GM21367 (cell line): Measurements from ENCODE around the gene FICD.
A peak's percentile ranks its signal among the peaks of the same experiment; 100 is the strongest.
"Not testable (repeated sequence)": the region's sequence is repeated elsewhere in the genome, so short reads cannot be mapped to it uniquely, and the experiment has no call there.

ENCODE experiments used
- ATAC-seq: cut with Tn5 transposase; IDR thresholded peaks from one replicate; pipeline ENCODE4 v1.9.1; 2021; ENCODE audit not compliant: unreplicated experiment

FICD gene

GRCh38 chr12:108531929-108532848 lies 17.1 kb downstream of the FICD start:
- ATAC-seq = no peak

DNA sequence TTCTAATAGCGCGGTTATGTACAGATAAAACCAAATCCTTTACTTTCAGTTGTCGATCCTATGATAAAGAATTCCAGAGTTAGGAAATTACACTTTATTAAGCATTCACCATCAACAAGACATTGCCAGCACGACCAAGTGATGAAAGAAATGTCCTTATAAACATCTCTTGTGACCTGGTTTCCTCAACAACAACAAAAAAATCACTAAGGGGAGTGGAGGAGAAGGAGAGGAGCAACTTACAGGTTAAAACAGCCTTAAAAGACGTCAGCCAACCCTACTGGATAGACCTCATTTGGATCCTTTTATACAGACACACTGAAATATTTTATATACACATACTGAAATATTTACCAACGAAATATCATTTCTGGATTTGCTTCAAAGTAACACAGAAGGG lies 23.1 kb downstream of the FICD start:
- no peak for ATAC-seq

DNA sequence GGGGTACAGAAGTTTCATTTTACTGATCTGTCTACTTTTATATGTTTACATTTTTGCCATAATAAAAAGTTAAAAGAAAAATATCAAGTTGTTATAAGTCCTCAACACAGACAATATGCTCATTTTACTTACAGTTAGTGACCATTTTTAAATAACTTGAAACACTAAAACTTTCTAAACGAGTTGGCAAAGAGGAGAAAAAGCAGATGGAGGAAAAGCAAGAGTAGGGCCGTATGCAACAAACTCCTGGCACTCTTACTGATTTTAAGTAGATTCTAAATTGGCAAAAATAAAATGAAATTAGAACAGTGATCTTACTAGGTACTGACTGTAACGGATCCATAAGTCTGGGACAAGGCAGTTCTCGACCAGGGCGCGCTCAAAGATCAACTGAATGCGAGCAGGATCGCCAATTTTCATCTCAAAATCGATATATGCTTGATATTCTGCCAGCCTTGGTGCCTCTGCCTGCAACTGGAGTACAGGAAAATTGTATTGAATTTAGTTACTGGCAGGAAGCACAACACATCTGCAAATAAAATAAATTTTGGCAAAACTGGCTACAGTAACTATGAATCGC lies 23.6 kb downstream of the FICD start:
- ATAC-seq = no peak

GRCh38 chr12:108542320-108542719 lies 27.2 kb downstream of the FICD start:
- ATAC-seq = no peak

DNA sequence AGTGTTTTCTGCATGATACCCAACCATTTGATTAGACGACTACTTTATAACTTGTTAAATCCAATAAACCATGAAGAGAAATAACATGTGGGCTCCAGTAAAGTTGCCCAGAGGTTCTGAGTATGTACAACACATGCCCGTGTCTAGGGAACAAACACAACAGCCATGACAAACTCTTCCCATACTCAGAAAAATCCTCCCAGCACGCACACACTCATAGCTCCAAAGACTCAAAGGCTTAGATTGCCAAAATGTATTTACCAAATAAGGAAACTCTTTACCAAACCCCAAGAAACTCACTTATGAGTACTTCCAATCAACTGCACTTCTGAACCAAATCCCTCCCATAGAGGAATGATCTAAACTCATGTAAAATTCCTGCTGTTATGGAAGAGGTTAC lies 28.6 kb downstream of the FICD start:
- no peak for ATAC-seq

DNA sequence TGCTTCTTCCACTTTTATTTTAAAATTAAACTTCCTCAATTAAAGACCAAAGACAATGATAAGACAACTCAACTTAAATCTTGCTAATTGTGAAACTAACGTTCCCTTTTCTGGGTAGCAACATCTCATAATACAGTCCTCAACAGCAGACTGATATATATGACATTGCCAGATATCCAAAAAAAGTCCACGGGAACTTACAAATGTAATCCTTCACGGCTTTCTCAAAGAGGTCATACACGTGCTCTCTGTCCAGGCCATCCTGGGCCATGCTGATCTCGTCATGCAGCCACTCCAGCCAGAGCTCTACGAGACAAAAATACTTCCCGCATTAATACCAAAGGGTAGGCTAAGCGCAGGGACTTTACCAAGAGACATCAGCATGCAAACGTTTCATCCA lies 32.6 kb downstream of the FICD start:
- ATAC-seq = no peak

GRCh38 chr12:108548954-108549521 lies 34.0 kb downstream of the FICD start:
- ATAC-seq = no peak

DNA sequence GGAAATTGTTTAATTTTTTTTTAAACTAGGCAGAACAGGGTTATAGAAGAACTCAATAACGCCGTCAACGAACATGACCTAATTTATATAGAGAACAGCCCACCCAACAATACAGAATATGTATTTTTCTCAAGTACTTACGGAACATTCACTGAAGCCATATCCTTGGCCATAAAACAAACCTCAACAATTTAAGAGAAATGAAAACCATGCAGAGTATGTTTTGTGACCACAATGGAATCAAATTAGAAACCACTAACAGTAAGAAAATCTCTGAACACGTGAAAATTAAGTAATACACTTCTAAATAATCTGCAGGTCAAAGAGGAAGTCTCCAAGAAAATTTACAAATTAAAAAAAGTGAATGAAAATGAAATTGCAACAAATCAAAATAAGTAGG lies 36.5 kb downstream of the FICD start:
- ATAC-seq = no peak

DNA sequence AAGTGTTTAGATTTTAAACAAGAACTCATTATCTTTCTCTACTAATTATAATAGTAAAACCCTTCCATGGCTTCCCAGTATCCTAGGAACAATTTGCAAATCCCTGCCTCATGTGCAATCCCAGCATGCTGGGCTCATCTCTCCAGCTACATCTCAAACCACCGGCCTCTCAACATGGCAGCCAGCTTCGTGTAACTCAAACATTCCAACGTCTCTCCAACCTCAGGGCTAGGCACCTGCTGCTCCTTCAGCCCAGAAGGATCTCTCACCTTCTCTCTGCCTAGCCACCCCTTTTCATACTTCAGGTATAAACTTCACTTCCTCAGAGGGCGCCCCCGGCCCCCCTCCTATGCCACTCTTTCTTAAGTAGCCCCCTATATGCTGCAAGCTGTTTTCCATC lies 38.7 kb downstream of the FICD start:
- ATAC-seq = no peak

DNA sequence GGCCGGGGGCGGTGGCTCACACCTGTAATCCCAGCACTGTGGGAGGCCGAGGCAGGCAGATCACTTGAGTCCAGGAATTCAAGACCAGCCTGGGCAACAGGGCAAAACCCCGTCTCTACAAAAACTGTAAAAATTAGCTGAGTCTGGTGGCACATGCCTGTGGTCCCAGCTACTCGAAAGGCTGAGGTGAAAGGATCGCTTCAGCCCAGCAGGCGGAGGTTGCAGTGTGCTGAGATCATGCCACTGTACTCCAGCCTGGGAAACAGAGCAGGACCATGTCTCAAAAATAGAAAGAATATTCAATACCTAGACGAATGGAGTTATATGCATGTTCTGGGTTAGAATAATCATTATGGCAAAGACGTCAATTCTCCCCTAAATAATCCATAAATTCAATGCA lies 40.3 kb downstream of the FICD start:
- not testable (repeated sequence) for ATAC-seq

- ATAC-seq = no peak
These were observed 44.1 kb downstream of the FICD start for GRCh38 chr12:108559007-108559655.

DNA sequence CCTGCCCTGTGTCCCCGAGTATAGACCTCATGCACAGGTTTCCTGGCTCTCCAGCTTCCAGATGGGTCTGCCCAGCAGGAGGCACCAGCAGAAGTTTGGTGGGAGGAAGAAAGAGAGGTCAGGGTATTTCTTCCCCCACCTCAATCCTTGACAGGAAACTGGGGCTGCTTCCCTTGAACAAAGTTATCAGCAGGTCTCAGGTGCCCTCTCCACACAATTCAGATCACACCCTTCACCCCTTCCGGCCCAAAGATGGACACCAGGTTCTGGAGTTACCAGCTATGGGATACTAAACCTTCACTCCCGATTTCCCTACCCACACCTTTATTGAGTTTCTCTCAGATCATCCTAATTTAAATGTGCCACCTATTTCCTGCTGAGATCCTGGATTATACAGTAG lies 44.7 kb downstream of the FICD start:
- ATAC-seq = no peak

GRCh38 chr12:108560321-108560721 lies 45.2 kb downstream of the FICD start:
- ATAC-seq = no peak

DNA sequence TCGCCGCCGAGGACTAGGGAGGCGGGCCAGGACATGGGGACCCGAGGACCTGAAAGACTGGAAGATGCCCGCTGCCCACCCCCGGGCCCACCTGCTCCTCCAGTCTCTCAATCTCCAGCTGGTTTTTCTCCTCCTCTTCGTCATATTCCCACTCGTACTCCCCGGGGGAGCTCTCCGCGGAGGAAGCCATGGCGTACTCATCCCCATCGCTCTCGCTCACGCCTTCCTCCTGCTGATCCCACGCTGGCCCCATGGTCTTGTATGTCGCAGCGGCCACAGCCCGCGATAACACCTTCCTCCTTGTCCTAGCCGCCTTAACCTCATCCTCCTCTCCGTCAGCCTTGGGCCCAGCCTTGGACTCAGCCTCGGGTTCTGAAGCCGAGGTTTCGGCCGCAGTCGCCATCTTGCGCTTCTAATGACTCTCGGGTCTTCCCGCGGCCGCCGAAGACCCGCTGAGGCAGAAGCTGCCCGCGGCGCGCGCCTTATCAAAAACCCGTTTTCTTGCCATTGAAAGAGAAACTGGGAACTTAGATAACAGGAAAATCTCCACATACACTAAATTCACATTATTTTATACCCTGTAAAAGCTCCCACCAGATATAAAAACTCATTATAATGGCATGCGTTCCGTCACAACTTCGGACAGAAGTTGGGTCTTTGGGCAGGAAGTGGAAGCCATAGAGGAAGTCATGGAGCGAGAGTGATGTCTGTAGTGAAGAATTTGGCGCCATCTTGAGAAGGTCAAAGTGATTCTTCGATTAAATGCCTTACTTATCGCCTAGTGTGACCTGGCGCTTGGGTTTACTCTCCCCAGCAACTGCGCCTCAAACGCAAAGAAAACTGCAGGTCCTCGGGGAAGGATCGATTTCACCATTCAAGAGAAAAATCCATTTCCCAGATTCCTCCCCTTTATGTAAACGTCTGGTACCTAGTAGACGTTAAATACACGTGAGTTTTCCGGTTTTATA lies 46.0 kb downstream of the FICD start, which contains the start of gene SART3:
Gene SART3, minus strand, starts transcription at position 422 of the 968 bp plus-strand sequence. Its CDS starts 19 bp downstream, at position 403.
- ATAC-seq = peak; percentile 35

GRCh38 chr12:108561852-108562347 lies 46.8 kb downstream of the FICD start:
- ATAC-seq = no peak

DNA sequence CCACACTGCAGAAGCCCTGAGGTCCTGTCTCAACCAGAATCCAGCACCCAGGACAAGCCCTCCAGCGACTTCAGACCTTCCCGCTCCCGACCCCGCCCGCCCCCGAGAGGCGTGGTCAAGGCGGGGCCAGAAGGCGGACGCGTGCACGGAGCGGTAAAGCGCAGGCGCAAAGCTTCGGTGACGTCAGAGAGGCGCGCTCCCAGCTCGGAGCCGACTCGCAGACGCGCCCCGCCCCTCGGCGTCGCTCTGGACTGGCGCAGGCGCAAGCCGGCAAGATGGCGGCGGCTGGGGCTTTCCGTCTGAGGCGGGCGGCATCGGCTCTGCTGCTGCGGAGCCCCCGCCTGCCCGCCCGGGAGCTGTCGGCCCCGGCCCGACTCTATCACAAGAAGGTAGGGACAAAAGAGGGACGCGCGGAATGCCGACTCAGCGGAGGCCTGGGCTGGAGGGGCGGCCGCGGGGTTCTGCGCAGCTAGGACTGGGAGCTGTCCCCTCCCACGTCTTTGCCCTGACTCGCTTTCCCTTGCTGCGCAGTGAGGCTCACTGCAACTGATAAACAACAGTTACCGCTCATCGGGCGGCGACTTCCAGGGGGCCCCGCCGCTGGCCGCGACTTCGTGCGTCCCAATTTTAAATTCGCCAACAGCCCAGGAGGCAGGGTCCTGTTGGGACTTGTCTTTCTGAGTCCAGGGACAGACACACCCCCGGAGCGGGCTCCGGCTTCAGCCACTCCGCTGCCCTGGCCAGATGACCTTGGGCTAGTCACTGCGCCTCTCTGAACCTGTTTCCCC lies 47.5 kb downstream of the FICD start, which contains the start of gene ISCU:
Gene ISCU, plus strand, starts transcription at position 249 of the 788 bp plus-strand sequence. Its CDS starts 27 bp downstream, at position 276.
- peak; percentile 41 for ATAC-seq

DNA sequence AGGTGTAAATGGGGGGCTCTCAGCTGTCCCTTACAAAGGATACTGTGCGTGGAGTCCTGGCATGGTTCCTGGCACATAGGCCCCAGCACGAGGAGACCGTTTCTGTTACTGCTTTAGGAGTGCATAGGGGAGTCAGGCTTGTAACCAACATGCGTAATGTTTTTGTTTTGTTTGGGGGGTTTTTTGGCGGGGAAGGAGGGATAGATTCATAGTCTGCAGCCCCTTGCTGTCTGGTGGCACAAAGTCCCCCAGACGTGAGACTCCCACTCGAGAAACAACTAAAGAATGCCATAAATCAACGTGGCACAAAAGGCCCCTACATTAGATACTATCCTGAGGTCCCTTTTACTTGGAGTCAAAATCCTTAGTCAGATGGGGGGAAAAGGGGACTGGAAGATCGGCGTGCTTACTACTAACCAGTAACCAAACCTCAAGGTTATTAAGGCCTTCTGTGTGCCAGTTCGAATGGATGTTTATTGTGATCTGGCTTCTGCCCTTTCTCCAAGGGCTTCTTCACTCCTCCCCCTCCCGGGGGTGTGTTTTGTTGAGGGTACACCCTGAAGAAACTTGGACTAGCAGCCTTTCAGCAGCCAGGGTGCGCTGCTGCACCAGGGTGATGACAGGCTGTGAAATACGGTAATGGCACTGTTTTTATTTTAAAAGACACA lies 48.2 kb downstream of the FICD start:
- ATAC-seq = no peak

- no peak for ATAC-seq
These were observed 48.7 kb downstream of the FICD start for GRCh38 chr12:108563804-108564151.

GRCh38 chr12:108564724-108565123 lies 49.6 kb downstream of the FICD start:
- no peak for ATAC-seq
